HFFc6 (cell line): ENCODE results near the gene TUT4. TPM values are rescaled to one million over a fixed set of nuclear protein-coding genes. Genes with fewer than 3 reads are reported as not detected.

Source experiments
- DNase-seq: peaks from one replicate; pipeline ENCODE4 v3.0.0-alpha.2; 2018
- H3K27ac Mint-ChIP-seq: 2 replicates; pipeline ENCODE4 v1.8.0; 2020; ENCODE audit warnings: mild to moderate bottlenecking, mixed read lengths
- H3K27me3 Mint-ChIP-seq: 2 replicates; pipeline ENCODE4 v1.8.0; 2021; ENCODE audit warnings: mild to moderate bottlenecking, moderate library complexity, mixed read lengths; ENCODE audit not compliant: insufficient read depth
- H3K36me3 Mint-ChIP-seq: 2 replicates; pipeline ENCODE4 v1.8.0; 2021; ENCODE audit warnings: low read depth, mixed read lengths
- H3K4me1 Mint-ChIP-seq: 2 replicates; pipeline ENCODE4 v1.8.0; 2020; ENCODE audit warnings: low read depth, mixed read lengths
- H3K4me3 Mint-ChIP-seq: 2 replicates; pipeline ENCODE4 v1.8.0; 2020; ENCODE audit warnings: mild to moderate bottlenecking, moderate library complexity, mixed read lengths
- H3K9me3 Mint-ChIP-seq: 2 replicates; pipeline ENCODE4 v1.8.0; 2020; ENCODE audit warnings: mild to moderate bottlenecking, mixed read lengths
- total RNA-seq, 6 experiments: library from RNA; stranded (reverse); fragmentation: NEBNext Ultra II Directional; extraction: Animal tissue kit (Norgen Biotek cat#: 25700); gene quantifications; 2 replicates in 1 of 6; 3 replicates in 5 of 6; pipeline ENCODE4 v1.2.3, GENCODE V29; 2021
- TF ChIP-seq, protein P1 (sequence below): fragments of 200-600 bp; sonication (generic); IDR thresholded peaks from 2 replicates; pipeline ENCODE4 v1.5.0; 2021; ENCODE audit warnings: antibody characterized with exemption, mild to moderate bottlenecking

TUT4 gene
- total RNA-seq, 6 experiments from 2014 or later: 24.1 to 32.0 (median 27.2) TPM

GRCh38 chr1:52463891-52464290 lies 89.0 kb downstream of the TUT4 start:
- no peaks in the 10 kb centered on the region for H3K9me3 Mint-ChIP-seq
- no peak overlapping the region for H3K27ac Mint-ChIP-seq
- H3K4me1 Mint-ChIP-seq: no peaks in the 10 kb centered on the region
- no peak for DNase-seq
- H3K4me3 Mint-ChIP-seq: no peak overlapping the region
- no peaks in the 10 kb centered on the region for H3K27me3 Mint-ChIP-seq
- TF ChIP-seq, protein P1, sequence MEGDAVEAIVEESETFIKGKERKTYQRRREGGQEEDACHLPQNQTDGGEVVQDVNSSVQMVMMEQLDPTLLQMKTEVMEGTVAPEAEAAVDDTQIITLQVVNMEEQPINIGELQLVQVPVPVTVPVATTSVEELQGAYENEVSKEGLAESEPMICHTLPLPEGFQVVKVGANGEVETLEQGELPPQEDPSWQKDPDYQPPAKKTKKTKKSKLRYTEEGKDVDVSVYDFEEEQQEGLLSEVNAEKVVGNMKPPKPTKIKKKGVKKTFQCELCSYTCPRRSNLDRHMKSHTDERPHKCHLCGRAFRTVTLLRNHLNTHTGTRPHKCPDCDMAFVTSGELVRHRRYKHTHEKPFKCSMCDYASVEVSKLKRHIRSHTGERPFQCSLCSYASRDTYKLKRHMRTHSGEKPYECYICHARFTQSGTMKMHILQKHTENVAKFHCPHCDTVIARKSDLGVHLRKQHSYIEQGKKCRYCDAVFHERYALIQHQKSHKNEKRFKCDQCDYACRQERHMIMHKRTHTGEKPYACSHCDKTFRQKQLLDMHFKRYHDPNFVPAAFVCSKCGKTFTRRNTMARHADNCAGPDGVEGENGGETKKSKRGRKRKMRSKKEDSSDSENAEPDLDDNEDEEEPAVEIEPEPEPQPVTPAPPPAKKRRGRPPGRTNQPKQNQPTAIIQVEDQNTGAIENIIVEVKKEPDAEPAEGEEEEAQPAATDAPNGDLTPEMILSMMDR: no peak
- no peaks in the 10 kb centered on the region; the same call in 1 of the 2 replicates for H3K36me3 Mint-ChIP-seq

DNA sequence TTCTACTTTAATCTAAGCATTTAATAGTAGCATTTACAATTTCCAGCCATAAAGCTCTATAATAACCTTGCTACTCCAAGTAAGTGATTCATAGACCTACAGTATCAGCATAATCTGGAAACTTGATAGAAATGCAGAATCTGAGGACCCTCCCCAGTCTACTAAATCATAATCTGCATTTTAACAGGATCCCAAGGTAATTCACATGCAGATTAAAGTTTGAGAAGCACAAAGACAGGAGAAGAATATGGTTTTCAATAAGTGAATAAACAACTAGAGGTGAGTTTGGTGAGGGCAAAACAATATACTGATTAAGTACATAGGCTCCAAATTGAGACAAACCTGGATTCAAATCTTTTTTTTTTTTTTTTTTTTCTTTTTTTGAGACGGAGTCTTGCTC lies 91.1 kb downstream of the TUT4 start:
- DNase-seq: no peak
- Mint-ChIP-seq H3K4me1 (no peaks in the 10 kb centered on the region), H3K4me3 (no peak overlapping the region), H3K27ac (no peak overlapping the region), H3K9me3 (no peaks in the 10 kb centered on the region), H3K36me3 (no peaks in the 10 kb centered on the region; the same call in 1 of the 2 replicates), H3K27me3 (no peaks in the 10 kb centered on the region)
- TF ChIP-seq, protein P1: no peak

GRCh38 chr1:52460694-52461093 lies 92.2 kb downstream of the TUT4 start:
- TF ChIP-seq, protein P1: no peak
- Mint-ChIP-seq H3K4me3 (no peak overlapping the region), H3K36me3 (no peaks in the 10 kb centered on the region; the same call in 1 of the 2 replicates), H3K4me1 (no peaks in the 10 kb centered on the region), H3K27ac (no peak overlapping the region), H3K9me3 (no peaks in the 10 kb centered on the region), H3K27me3 (no peaks in the 10 kb centered on the region)
- DNase-seq: no peak

DNA sequence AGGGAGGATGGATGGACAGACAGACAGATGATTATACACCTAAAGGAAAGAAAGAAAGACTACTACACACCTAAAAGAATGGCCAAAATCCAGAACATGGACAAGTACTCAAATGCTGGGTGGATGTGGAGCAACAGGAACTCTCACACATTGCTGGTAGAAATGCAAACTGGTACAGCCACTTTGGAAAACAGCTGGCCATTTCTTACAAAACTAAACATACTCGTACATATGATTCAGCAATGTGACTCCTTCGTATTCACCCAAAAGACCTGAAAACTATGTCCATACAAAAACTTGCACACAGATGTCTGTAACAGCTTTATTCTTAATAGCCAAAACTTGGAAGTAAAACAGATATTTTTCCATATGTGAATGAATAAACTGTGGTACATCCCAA lies 97.2 kb downstream of the TUT4 start:
- Mint-ChIP-seq H3K36me3 (peaks cover 7% of the 10 kb centered on the region), H3K4me3 (no peak overlapping the region), H3K4me1 (no peaks in the 10 kb centered on the region), H3K27me3 (no peaks in the 10 kb centered on the region), H3K27ac (no peak overlapping the region), H3K9me3 (no peaks in the 10 kb centered on the region)
- TF ChIP-seq, protein P1: no peak
- DNase-seq: no peak

DNA sequence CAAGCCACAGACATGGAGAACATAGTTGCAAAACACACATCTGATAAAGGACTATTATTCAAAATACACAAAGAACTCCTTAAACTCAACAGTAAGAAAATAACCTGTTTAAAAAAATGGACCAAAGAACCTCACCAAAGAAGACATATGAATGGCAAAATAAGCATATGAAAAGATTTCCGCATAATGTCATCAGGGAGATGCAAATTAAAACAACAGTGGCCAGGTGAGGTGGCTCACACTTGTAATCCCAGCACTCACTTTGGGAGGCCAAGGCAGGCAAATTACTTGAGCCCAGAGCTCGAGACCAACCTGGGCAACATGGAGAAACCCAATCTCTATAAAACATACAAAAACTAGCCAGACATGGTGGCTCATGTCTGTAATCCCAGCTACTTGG lies 98.1 kb downstream of the TUT4 start:
- Mint-ChIP-seq H3K27me3 (no peaks in the 10 kb centered on the region), H3K4me1 (no peaks in the 10 kb centered on the region), H3K9me3 (no peaks in the 10 kb centered on the region), H3K4me3 (no peak overlapping the region), H3K27ac (no peak overlapping the region), H3K36me3 (peaks cover 7% of the 10 kb centered on the region)
- no peak for DNase-seq
- TF ChIP-seq, protein P1: no peak

DNA sequence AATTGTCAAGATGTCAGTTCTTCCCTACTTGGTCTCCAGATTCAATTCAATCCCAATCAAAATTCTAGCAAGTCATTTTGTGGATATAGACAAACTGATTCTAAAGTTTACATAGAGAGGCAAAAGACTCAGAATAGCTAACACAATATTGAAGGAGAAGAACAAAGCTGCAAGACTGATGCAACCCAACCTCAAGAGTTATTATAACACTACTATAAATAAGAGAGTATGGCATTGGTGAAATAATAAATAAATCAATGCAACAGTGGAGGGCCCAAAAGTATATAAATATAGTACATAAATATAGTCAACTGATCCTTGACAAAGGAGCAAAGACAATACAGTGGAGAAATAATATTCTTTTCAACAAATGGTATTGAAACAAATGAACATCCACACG lies 98.8 kb downstream of the TUT4 start:
- no peak overlapping the region for H3K27ac Mint-ChIP-seq
- no peak overlapping the region for H3K4me3 Mint-ChIP-seq
- H3K4me1 Mint-ChIP-seq: no peaks in the 10 kb centered on the region
- no peaks in the 10 kb centered on the region for H3K27me3 Mint-ChIP-seq
- DNase-seq: no peak
- TF ChIP-seq, protein P1: no peak
- no peaks in the 10 kb centered on the region for H3K9me3 Mint-ChIP-seq
- peaks cover 7% of the 10 kb centered on the region for H3K36me3 Mint-ChIP-seq
